Ishikawa (cell line): Measurements from ENCODE around the gene COL4A5.

Source experiments
- CEBPB ChIP-seq: IDR thresholded peaks from 2 replicates; pipeline ENCODE4 v1.6.1; 2012
- CREB1 ChIP-seq: IDR thresholded peaks from 2 replicates; pipeline ENCODE4 v1.6.1; 2012; ENCODE audit warnings: low read depth
- EGR1 ChIP-seq: IDR thresholded peaks from 2 replicates; pipeline ENCODE4 v1.6.1; 2012
- EP300 ChIP-seq: IDR thresholded peaks from 2 replicates; pipeline ENCODE4 v1.6.1; 2012; ENCODE audit warnings: borderline replicate concordance
- FOXM1 ChIP-seq: IDR thresholded peaks from 2 replicates; pipeline ENCODE4 v1.6.1; 2012; ENCODE audit warnings: low read depth, borderline replicate concordance
- NFIC ChIP-seq: IDR thresholded peaks from 2 replicates; pipeline ENCODE4 v1.6.1; 2012
- RAD21 ChIP-seq: IDR thresholded peaks from 2 replicates; pipeline ENCODE4 v1.6.1; 2012; ENCODE audit warnings: low read depth
- TAF1 ChIP-seq: IDR thresholded peaks from 2 replicates; pipeline ENCODE4 v1.6.1; 2012; ENCODE audit warnings: low read depth, mild to moderate bottlenecking
- TCF12 ChIP-seq: IDR thresholded peaks from 2 replicates; pipeline ENCODE4 v1.6.1; 2012; ENCODE audit warnings: low read depth
- TEAD4 ChIP-seq: IDR thresholded peaks from 2 replicates; pipeline ENCODE4 v1.6.1; 2012
- YY1 ChIP-seq: IDR thresholded peaks from 2 replicates; pipeline ENCODE4 v1.6.1; 2012; ENCODE audit warnings: low read depth
- ZBTB7A ChIP-seq: IDR thresholded peaks from 2 replicates; pipeline ENCODE4 v1.6.1; 2012; ENCODE audit warnings: low read depth
- TF ChIP-seq, protein P1 (sequence below): IDR thresholded peaks from 2 replicates; pipeline ENCODE4 v1.6.1; 2012
- TF ChIP-seq, protein P2 (sequence below): IDR thresholded peaks from 2 replicates; pipeline ENCODE4 v1.6.1; 2012; ENCODE audit warnings: low read depth, mild to moderate bottlenecking
- TF ChIP-seq, protein P3 (sequence below): IDR thresholded peaks from 2 replicates; pipeline ENCODE4 v1.6.1; 2012

The COL4A5 gene

GRCh38 chrX:108417257-108417656 lies 22.4 kb upstream of the COL4A5 start:
- TF ChIP-seq RAD21 (no peak), NFIC (no peak), ZBTB7A (no peak), TEAD4 (no peak), FOXM1 (no peak), YY1 (no peak), EP300 (no peak), CEBPB (no peak), EGR1 (no peak)
- TF ChIP-seq, protein P1, sequence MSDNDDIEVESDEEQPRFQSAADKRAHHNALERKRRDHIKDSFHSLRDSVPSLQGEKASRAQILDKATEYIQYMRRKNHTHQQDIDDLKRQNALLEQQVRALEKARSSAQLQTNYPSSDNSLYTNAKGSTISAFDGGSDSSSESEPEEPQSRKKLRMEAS, result no peak
- TF ChIP-seq, protein P2, sequence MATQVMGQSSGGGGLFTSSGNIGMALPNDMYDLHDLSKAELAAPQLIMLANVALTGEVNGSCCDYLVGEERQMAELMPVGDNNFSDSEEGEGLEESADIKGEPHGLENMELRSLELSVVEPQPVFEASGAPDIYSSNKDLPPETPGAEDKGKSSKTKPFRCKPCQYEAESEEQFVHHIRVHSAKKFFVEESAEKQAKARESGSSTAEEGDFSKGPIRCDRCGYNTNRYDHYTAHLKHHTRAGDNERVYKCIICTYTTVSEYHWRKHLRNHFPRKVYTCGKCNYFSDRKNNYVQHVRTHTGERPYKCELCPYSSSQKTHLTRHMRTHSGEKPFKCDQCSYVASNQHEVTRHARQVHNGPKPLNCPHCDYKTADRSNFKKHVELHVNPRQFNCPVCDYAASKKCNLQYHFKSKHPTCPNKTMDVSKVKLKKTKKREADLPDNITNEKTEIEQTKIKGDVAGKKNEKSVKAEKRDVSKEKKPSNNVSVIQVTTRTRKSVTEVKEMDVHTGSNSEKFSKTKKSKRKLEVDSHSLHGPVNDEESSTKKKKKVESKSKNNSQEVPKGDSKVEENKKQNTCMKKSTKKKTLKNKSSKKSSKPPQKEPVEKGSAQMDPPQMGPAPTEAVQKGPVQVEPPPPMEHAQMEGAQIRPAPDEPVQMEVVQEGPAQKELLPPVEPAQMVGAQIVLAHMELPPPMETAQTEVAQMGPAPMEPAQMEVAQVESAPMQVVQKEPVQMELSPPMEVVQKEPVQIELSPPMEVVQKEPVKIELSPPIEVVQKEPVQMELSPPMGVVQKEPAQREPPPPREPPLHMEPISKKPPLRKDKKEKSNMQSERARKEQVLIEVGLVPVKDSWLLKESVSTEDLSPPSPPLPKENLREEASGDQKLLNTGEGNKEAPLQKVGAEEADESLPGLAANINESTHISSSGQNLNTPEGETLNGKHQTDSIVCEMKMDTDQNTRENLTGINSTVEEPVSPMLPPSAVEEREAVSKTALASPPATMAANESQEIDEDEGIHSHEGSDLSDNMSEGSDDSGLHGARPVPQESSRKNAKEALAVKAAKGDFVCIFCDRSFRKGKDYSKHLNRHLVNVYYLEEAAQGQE, result no peak

DNA sequence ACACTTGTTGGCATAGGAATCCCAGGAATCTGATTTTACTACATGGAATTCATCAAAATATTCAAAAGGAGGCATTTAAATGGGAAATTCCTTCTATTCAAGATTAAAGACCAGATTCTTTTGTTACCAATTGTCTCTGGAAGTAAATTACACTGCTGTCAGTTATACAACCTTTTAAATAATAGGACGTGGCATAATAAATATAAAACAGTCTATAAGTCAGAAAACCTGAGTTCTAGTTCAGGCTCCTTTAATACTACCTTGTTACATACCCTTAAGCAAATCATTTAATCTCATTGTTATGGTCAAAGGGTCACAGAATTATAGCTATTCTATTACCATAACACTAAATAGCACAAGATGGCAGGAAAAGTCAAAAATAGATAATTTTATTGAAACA lies 20.2 kb upstream of the COL4A5 start:
- TF ChIP-seq ZBTB7A, result no peak
- no peak for TF ChIP-seq NFIC
- TF ChIP-seq EGR1, result no peak
- no peak for TF ChIP-seq TEAD4
- no peak for TF ChIP-seq TAF1
- no peak for TF ChIP-seq RAD21
- no peak for TF ChIP-seq EP300
- TF ChIP-seq CREB1, result no peak
- TF ChIP-seq YY1, result no peak

GRCh38 chrX:108420481-108420880 lies 19.2 kb upstream of the COL4A5 start:
- TF ChIP-seq RAD21 (no peak), CREB1 (no peak), TEAD4 (no peak), ZBTB7A (no peak), EGR1 (no peak), TAF1 (no peak), NFIC (no peak), EP300 (no peak), YY1 (no peak), CEBPB (no peak)
- TF ChIP-seq, protein P1, result no peak
- TF ChIP-seq, protein P2, result no peak
- TF ChIP-seq, protein P3, sequence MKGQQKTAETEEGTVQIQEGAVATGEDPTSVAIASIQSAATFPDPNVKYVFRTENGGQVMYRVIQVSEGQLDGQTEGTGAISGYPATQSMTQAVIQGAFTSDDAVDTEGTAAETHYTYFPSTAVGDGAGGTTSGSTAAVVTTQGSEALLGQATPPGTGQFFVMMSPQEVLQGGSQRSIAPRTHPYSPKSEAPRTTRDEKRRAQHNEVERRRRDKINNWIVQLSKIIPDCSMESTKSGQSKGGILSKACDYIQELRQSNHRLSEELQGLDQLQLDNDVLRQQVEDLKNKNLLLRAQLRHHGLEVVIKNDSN, result no peak

DNA sequence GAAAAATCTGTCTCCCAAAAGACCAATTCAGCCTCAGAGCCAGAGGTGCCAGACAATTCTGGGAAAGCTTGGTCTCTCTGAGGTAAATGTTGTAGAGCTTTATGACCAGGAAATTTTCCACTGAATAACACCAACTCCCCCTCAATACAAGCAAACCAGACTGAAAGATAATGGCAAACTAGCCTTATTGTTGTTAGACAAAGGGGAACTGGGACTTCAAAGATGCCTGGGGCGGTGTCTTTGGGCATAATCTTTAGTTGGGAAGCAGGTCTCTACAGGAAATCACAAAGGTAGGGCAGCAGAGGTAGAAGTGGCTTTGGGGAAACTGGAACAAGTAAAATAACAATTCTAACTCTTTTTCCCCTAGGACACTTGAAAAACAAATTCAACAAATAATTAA lies 13.4 kb upstream of the COL4A5 start:
- TF ChIP-seq EP300 (no peak), TCF12 (no peak)

GRCh38 chrX:108435261-108435660 lies 4.4 kb upstream of the COL4A5 start:
- TF ChIP-seq EP300, result no peak
- TF ChIP-seq YY1, result no peak
- no peak for TF ChIP-seq EGR1
- no peak for TF ChIP-seq FOXM1

- TF ChIP-seq YY1, result no peak
- TF ChIP-seq CREB1, result no peak
- no peak for TF ChIP-seq TEAD4
- no peak for TF ChIP-seq NFIC
- TF ChIP-seq, protein P1, result no peak
- TF ChIP-seq, protein P2, result no peak
- TF ChIP-seq TCF12, result no peak
- no peak for TF ChIP-seq EGR1
- TF ChIP-seq TAF1, result no peak
- TF ChIP-seq EP300, result no peak
These were observed 2.1 kb upstream of the COL4A5 start for GRCh38 chrX:108437349-108438109.
